K562 (cell line): ENCODE measurements around the gene RCOR1. TPM values are rescaled to one million over a fixed set of nuclear protein-coding genes. Genes with fewer than 3 reads are reported as not detected.

ENCODE experiments used
- ATAC-seq: fragments of 200-7000 bp; cut with Tn5 transposase; 3 replicates; pipeline ENCODE4 v1.9.1; 2020; ENCODE audit warnings: moderate library complexity
- BruUV-seq: library from RNA; stranded (reverse); fragments of 400-500 nt; replicated peaks from 2 replicates; lab custom pipeline; 2021; lab: Mats Ljungman, UMichigan
- CTCF ChIA-PET: fragments of 300-600 bp; formaldehyde crosslinking; extraction: SDS; loops from one replicate; lab custom pipeline; 2021; ENCODE audit warnings: low intra/inter-chr PET ratio; lab: Yijun Ruan, JAX
- POLR2A ChIA-PET: fragments of 300-600, 350-650 bp; sonication (Branson Sonifier 250); formaldehyde crosslinking; extraction: SDS; loops from one replicate; lab custom pipeline; 2021; ENCODE audit warnings: antibody characterized with exemption, inconsistent platforms; lab: Yijun Ruan, JAX
- DNase-seq, 4 experiments: peaks; one replicate each; pipeline versions ENCODE4 v3.0.0 to v3.0.0-alpha.2; 2011 to 2018; ENCODE audit warnings: low spot score in 3 of 4, mixed read lengths in 3 of 4; ENCODE audit errors: extremely low read depth in 1 of 4
- FAIRE-seq: peaks from 2 replicates; lab custom pipeline; 2011; peaks lifted over from hg19 to GRCh38; lab: Jason Lieb, UNC
- H2AFZ ChIP-seq: 2 replicates; pipeline ENCODE4 v1.6.0; 2011; ENCODE audit warnings: low read depth, low read length, control low read depth, inconsistent platforms
- H3K27ac ChIP-seq: fragments of 200-600 bp; 3 replicates; pipeline ENCODE4 v1.8.0; 2011; ENCODE audit warnings: low read depth, mild to moderate bottlenecking, control low read depth, inconsistent platforms, low read length, moderate library complexity, mixed read lengths; ENCODE audit errors: extremely low read depth
- H3K27me3 ChIP-seq, 2 experiments: fragments of 300-600 bp in 1 of 2; 2 replicates in 1 of 2; 3 replicates in 1 of 2; pipeline versions ENCODE4 v1.6.0 to v1.8.0; 2011; ENCODE audit warnings: inconsistent platforms in 2 of 2, low read length in 2 of 2, mild to moderate bottlenecking in 1 of 2, mixed read lengths in 1 of 2, moderate library complexity in 1 of 2; ENCODE audit not compliant: control insufficient read depth in 2 of 2, insufficient read depth in 2 of 2
- H3K36me3 ChIP-seq: fragments of 300-600 bp; 3 replicates; pipeline ENCODE4 v1.8.0; 2011; ENCODE audit warnings: mild to moderate bottlenecking, low read length, inconsistent platforms; ENCODE audit not compliant: control insufficient read depth, insufficient read depth
- H3K4me1 ChIP-seq, 2 experiments: fragments of 200-600 bp in 1 of 2; replicated peaks in 1 of 2; 2 replicates in 1 of 2; 3 replicates in 1 of 2; pipeline versions ENCODE4 v1.5.1 to v1.8.0; 2011; ENCODE audit warnings: inconsistent platforms in 2 of 2, low read length in 2 of 2, mild to moderate bottlenecking in 1 of 2, mixed read lengths in 1 of 2, moderate library complexity in 1 of 2; ENCODE audit not compliant: control insufficient read depth in 2 of 2, insufficient read depth in 2 of 2
- H3K4me2 ChIP-seq: 2 replicates; pipeline ENCODE4 v1.6.1; 2011; ENCODE audit warnings: low read length, control low read depth, inconsistent platforms, mixed read lengths; ENCODE audit not compliant: insufficient read depth
- H3K4me3 ChIP-seq: fragments of 200-600 bp; sonication (generic), shearing (Covaris generic); 2 replicates; pipeline ENCODE4 v1.5.1; 2016; ENCODE audit warnings: control low read depth, inconsistent platforms
- H3K79me2 ChIP-seq: fragments of 200-600 bp; 3 replicates; pipeline ENCODE4 v1.8.0; 2011; ENCODE audit warnings: low read length, inconsistent platforms; ENCODE audit not compliant: control insufficient read depth, insufficient read depth
- H3K9ac ChIP-seq, 2 experiments: 2 replicates each; pipeline versions ENCODE4 v1.6.0 to v1.6.1; 2011; ENCODE audit warnings: low read depth in 2 of 2, low read length in 2 of 2, control low read depth in 1 of 2, inconsistent platforms in 1 of 2, mild to moderate bottlenecking in 1 of 2, mixed read lengths in 1 of 2; ENCODE audit not compliant: insufficient read depth in 1 of 2
- H3K9me1 ChIP-seq: one replicate; pipeline ENCODE4 v1.6.0; 2011; ENCODE audit warnings: inconsistent platforms, mild to moderate bottlenecking, low read length, moderate library complexity; ENCODE audit not compliant: control insufficient read depth, insufficient read depth
- H3K9me3 ChIP-seq: replicated peaks from 2 replicates; pipeline ENCODE4 v1.5.1; 2011; ENCODE audit warnings: low read depth, low read length, inconsistent platforms; ENCODE audit not compliant: control insufficient read depth, insufficient read depth
- H4K20me1 ChIP-seq: replicated peaks from 2 replicates; pipeline ENCODE4 v1.6.1; 2011; ENCODE audit warnings: low read length, inconsistent platforms, mixed read lengths; ENCODE audit not compliant: control insufficient read depth, insufficient read depth
- DLX4 ChIP-seq: fragments of 250-450 bp; sonication (Bioruptor Pico); IDR thresholded peaks from 2 replicates; pipeline ENCODE4 v1.6.1; 2021; ENCODE audit warnings: mild to moderate bottlenecking
- HSF4 ChIP-seq: fragments of 250-450 bp; sonication (Bioruptor Pico); IDR thresholded peaks from 2 replicates; pipeline ENCODE4 v2.1.2; 2022; ENCODE audit warnings: mild to moderate bottlenecking, moderate library complexity, borderline replicate concordance
- NCOA2 ChIP-seq, 2 experiments: fragments of 450-650 bp; IDR thresholded peaks; 2 replicates each; pipeline ENCODE4 v1.6.1; 2018; ENCODE audit warnings: mild to moderate bottlenecking in 2 of 2, moderate library complexity in 1 of 2; ENCODE audit not compliant: partially characterized antibody in 2 of 2
- OTX1 ChIP-seq: fragments of 450-650 bp; formaldehyde crosslinking; IDR thresholded peaks from 2 replicates; pipeline ENCODE4 v1.4.0; 2022; ENCODE audit warnings: mild to moderate bottlenecking
- TEAD4 ChIP-seq, 2 experiments: sonication (generic) in 1 of 2; formaldehyde crosslinking in 1 of 2; IDR thresholded peaks; 2 replicates each; pipeline versions ENCODE4 v1.6.1 to v1.8.0; 2012 to 2022; ENCODE audit warnings: borderline replicate concordance in 1 of 2, inconsistent platforms in 1 of 2, low read length in 1 of 2, mild to moderate bottlenecking in 1 of 2, missing genetic modification reagents in 1 of 2
- USF1 ChIP-seq: sonication (generic); formaldehyde crosslinking; IDR thresholded peaks from 2 replicates; pipeline ENCODE4 v1.9.0; 2022; ENCODE audit warnings: mild to moderate bottlenecking, missing genetic modification reagents
- ZNF274 ChIP-seq: IDR thresholded peaks from 2 replicates; pipeline ENCODE4 v1.6.1; 2011; ENCODE audit warnings: low read depth, mild to moderate bottlenecking, low read length, moderate library complexity, borderline replicate concordance
- ZNF561 ChIP-seq: fragments of 450-650 bp; formaldehyde crosslinking; conservative IDR thresholded peaks from 2 replicates; pipeline ENCODE4 v1.4.0; 2020; ENCODE audit warnings: mild to moderate bottlenecking, moderate library complexity
- WGBS: fragments of 100-300 bp; shearing (Covaris generic); methylation state at CpG from one replicate; pipeline ENCODE4 v1.1.6; 2016; ENCODE audit warnings: low coverage, mixed read lengths; ENCODE audit not compliant: insufficient coverage; ENCODE audit errors: missing lambda C conversion rate; 5-methylcytosine and 5-hydroxymethylcytosine counted together
- in situ Hi-C: fragments of 300-500 bp; cut with MboI; formaldehyde crosslinking; loops from 4 replicates; pipeline ENCODE4 v1.15.0; 2018; ENCODE audit warnings: inconsistent platforms, mixed read lengths
- intact Hi-C: fragments of 100-400 bp; cut with micrococcal nuclease; formaldehyde crosslinking; loops from 2 replicates; pipeline ENCODE4 v1.14.2; 2022
- polyA plus RNA-seq, 8 experiments: library from polyadenylated mRNA; depleted of rRNA in 4 of 8; stranded (reverse) in 5 of 8; unstranded in 3 of 8; fragments of >200 nt; fragmentation: Nextera tagmentation in 2 of 8; fragmentation: Illumina TruSeq in 1 of 8; extraction: Ambion mirVana in 2 of 8; extraction: Trizol in 1 of 8; gene quantifications; 2 replicates each; pipeline versions ENCODE4 v1.2.1 to v1.2.3, GENCODE V29; 2011 to 2014; ENCODE audit warnings: inconsistent platforms in 1 of 8, missing spikeins in 1 of 8
- total RNA-seq, 7 experiments: library from RNA; depleted of rRNA in 6 of 7; stranded (reverse); fragments of >200 nt in 6 of 7; fragmentation: Illumina TruSeq in 2 of 7; extraction: Trizol in 2 of 7; gene quantifications; 2 replicates each; pipeline versions ENCODE4 v1.2.1 to v1.2.3, GENCODE V29; 2011 to 2021; ENCODE audit warnings: low replicate concordance in 1 of 7

The RCOR1 gene
- total and polyA plus RNA-seq, 9 of the 15 experiments (the other 6 are each of a cell fraction or from before 2014, with no cell fraction given): 8.5 to 47.9 (median 20.9) TPM

- peaks cover 9% of the 10 kb centered on the region; the same call in 1 of the 3 replicates for H3K36me3 ChIP-seq
- in situ Hi-C loops (no loop called here), intact Hi-C loops (loop anchor here (5.0 to 10.0 kb wide), 3 partner anchors 85 to 225 kb away; partner anchors contain the start of gene TRAF3)
- BruUV-seq: no TSS peak
- H3K9me1 ChIP-seq: peaks cover 2% of the 10 kb centered on the region
- WGBS: 80% methylated on average over 4 of the region's 4 CpGs
- no peak for ATAC-seq
- CTCF ChIA-PET: no interaction called here
- H3K9ac ChIP-seq: no peak overlapping the region
- H3K4me3 ChIP-seq: no peak overlapping the region
- peaks cover 94% of the 10 kb centered on the region for H3K79me2 ChIP-seq
- H2AFZ ChIP-seq: no peak overlapping the region
- POLR2A ChIA-PET: interaction anchor here (1.0 to 1.2 kb wide), 2 partner anchors 9 to 101 kb away, joined by 3 to 5 read pairs; no protein-coding TSS in a partner anchor
- FAIRE-seq: no peak
- no peaks in the 10 kb centered on the region for H3K9me3 ChIP-seq
- H3K27me3 ChIP-seq: no peaks in the 10 kb centered on the region
- peaks cover 27% of the 10 kb centered on the region for H4K20me1 ChIP-seq
- peaks cover 10 to 27% of the 10 kb centered on the region in 2 experiments; a peak in 3 of 5 replicates for H3K4me1 ChIP-seq
- H3K27ac ChIP-seq: no peak overlapping the region
- TF ChIP-seq HSF4 (CRISPR knock-in tag) (no peak), OTX1 (CRISPR knock-in tag) (no peak), ZNF561 (CRISPR knock-in tag) (no peak), ZNF274 (no peak), USF1 (CRISPR knock-in tag) (no peak), NCOA2 (IDR thresholded peaks at IDR 0.05; ENCODE audit: partially characterized antibody in 2 of 2) (no peak), TEAD4 (IDR thresholded peaks at IDR 0.05; ENCODE audit: low read length) (no peak), TEAD4 (CRISPR knock-in tag; IDR thresholded peaks at IDR 0.05; ENCODE audit: borderline replicate concordance) (no peak), DLX4 (CRISPR knock-in tag) (no peak)
- no peak overlapping the region for H3K4me2 ChIP-seq
- DNase-seq: no peak
These were observed 99.9 kb downstream of the RCOR1 start for GRCh38 chr14:102692334-102692733.
